Liver (tissue), 9 donors: ENCODE results near the gene RAP1GAP2. TPM values are rescaled to one million over a fixed set of nuclear protein-coding genes. Genes with fewer than 3 reads are reported as not detected.

Experiments
- DNase-seq: peaks from one replicate; pipeline ENCODE4 v3.0.0-alpha.2; 2017; ENCODE audit warnings: low spot score
- H3K27ac ChIP-seq, 2 donors: one replicate each; pipeline ENCODE4 v1.7.0; 2013; ENCODE audit warnings: inconsistent platforms in 2 of 2, low read length in 2 of 2, control low read depth in 1 of 2, low read depth in 1 of 2, mild to moderate bottlenecking in 1 of 2
- H3K27me3 ChIP-seq, 4 donors: one replicate each; pipeline versions ENCODE4 v1.6.1 to v1.7.0; 2013; ENCODE audit warnings: low read length in 3 of 4, inconsistent platforms in 1 of 4, mild to moderate bottlenecking in 1 of 4, moderate library complexity in 1 of 4; ENCODE audit not compliant: control insufficient read depth in 4 of 4, insufficient read depth in 4 of 4
- H3K36me3 ChIP-seq, 4 donors: one replicate each; pipeline versions ENCODE4 v1.6.1 to v1.7.0; 2013; ENCODE audit warnings: low read length in 3 of 4, mild to moderate bottlenecking in 3 of 4, low read depth in 1 of 4, moderate library complexity in 1 of 4; ENCODE audit not compliant: control insufficient read depth in 4 of 4, insufficient read depth in 3 of 4
- H3K4me1 ChIP-seq, 4 donors: one replicate each; pipeline versions ENCODE4 v1.6.1 to v1.7.0; 2013; ENCODE audit warnings: low read length in 3 of 4, mild to moderate bottlenecking in 3 of 4, moderate library complexity in 1 of 4; ENCODE audit not compliant: control insufficient read depth in 4 of 4, insufficient read depth in 4 of 4
- H3K4me3 ChIP-seq, 3 donors: one replicate each; pipeline versions ENCODE4 v1.6.1 to v1.7.0; 2013; ENCODE audit warnings: low read length in 3 of 3, control low read depth in 1 of 3, low read depth in 1 of 3, mild to moderate bottlenecking in 1 of 3
- H3K9ac ChIP-seq, 2 donors: one replicate each; pipeline ENCODE4 v1.7.0; 2013; ENCODE audit warnings: low read length in 2 of 2, mild to moderate bottlenecking in 2 of 2, moderate library complexity in 2 of 2, control low read depth in 1 of 2, low read depth in 1 of 2
- H3K9me3 ChIP-seq, 4 donors: one replicate each; pipeline versions ENCODE4 v1.6.1 to v1.7.0; 2013; ENCODE audit warnings: low read length in 3 of 4; ENCODE audit not compliant: control insufficient read depth in 4 of 4
- FOXA1 ChIP-seq: IDR thresholded peaks from 2 replicates; pipeline ENCODE4 v1.6.1; 2016; ENCODE audit warnings: antibody characterized with exemption
- FOXA2 ChIP-seq: IDR thresholded peaks from 2 replicates; pipeline ENCODE4 v1.6.1; 2016; ENCODE audit warnings: antibody characterized with exemption
- GABPA ChIP-seq, 2 donors: IDR thresholded peaks in 1 of 2; conservative IDR thresholded peaks in 1 of 2; 2 replicates each; pipeline ENCODE4 v1.6.1; 2016; ENCODE audit warnings: antibody characterized with exemption in 2 of 2, mild to moderate bottlenecking in 1 of 2, moderate library complexity in 1 of 2
- HNF4A ChIP-seq, 2 donors: conservative IDR thresholded peaks; 2 replicates each; pipeline ENCODE4 v1.6.1; 2016; ENCODE audit warnings: antibody characterized with exemption in 2 of 2, mild to moderate bottlenecking in 2 of 2
- HNF4G ChIP-seq: IDR thresholded peaks from 2 replicates; pipeline ENCODE4 v1.6.1; 2016; ENCODE audit warnings: antibody characterized with exemption
- MAX ChIP-seq: IDR thresholded peaks from 2 replicates; pipeline ENCODE4 v1.6.1; 2016; ENCODE audit warnings: antibody characterized with exemption
- RAD21 ChIP-seq, 2 donors: IDR thresholded peaks; 2 replicates each; pipeline ENCODE4 v1.6.1; 2016; ENCODE audit warnings: antibody characterized with exemption in 2 of 2, mild to moderate bottlenecking in 2 of 2
- RXRA ChIP-seq, 2 donors: IDR thresholded peaks; 2 replicates each; pipeline ENCODE4 v1.6.1; 2017 to 2018; ENCODE audit warnings: antibody characterized with exemption in 2 of 2, mild to moderate bottlenecking in 1 of 2
- SP1 ChIP-seq: IDR thresholded peaks from 2 replicates; pipeline ENCODE4 v1.6.1; 2018; ENCODE audit warnings: antibody characterized with exemption, mild to moderate bottlenecking
- TAF1 ChIP-seq: conservative IDR thresholded peaks from 2 replicates; pipeline ENCODE4 v1.6.1; 2016; ENCODE audit warnings: antibody characterized with exemption, mild to moderate bottlenecking
- WGBS: extraction: QIAGEN DNeasy Blood & Tissue Kit; methylation state at CpG from one replicate; pipeline ENCODE4 v1.1.7; 2013; 5-methylcytosine and 5-hydroxymethylcytosine counted together
- polyA plus RNA-seq, 2 donors: library from polyadenylated mRNA; stranded (reverse) in 1 of 2; unstranded in 1 of 2; fragments of 200-250 nt in 1 of 2; fragments of >200 nt in 1 of 2; fragmentation: Nextera tagmentation in 1 of 2; extraction: Ambion mirVana in 1 of 2; gene quantifications; one replicate each; pipeline versions ENCODE4 v1.2.1 to v1.2.3, GENCODE V29; 2013 to 2015
- total RNA-seq, 2 donors: library from RNA; depleted of rRNA; stranded (reverse); fragments of >200 nt; gene quantifications; one replicate each; pipeline ENCODE4 v1.2.3, GENCODE V29; 2014
- TF ChIP-seq, protein P1 (sequence below): IDR thresholded peaks from 2 replicates; pipeline ENCODE4 v1.6.1; 2016; ENCODE audit warnings: antibody characterized with exemption
- TF ChIP-seq, protein P2 (sequence below): fragments of 150-350 bp; IDR thresholded peaks from 2 replicates; pipeline ENCODE4 v1.5.1; 2017; ENCODE audit warnings: improper control_type of control experiment, low read depth, low read length; ENCODE audit not compliant: missing input control
- donor health status: healthy.
- donor health status: healthy.
- donor health status: healthy.
- donor health status: healthy.
- donor health status: healthy.

RAP1GAP2 gene
- total and polyA plus RNA-seq, 4 donors, result 0.56 to 1.7 (median 1.1) TPM

DNA sequence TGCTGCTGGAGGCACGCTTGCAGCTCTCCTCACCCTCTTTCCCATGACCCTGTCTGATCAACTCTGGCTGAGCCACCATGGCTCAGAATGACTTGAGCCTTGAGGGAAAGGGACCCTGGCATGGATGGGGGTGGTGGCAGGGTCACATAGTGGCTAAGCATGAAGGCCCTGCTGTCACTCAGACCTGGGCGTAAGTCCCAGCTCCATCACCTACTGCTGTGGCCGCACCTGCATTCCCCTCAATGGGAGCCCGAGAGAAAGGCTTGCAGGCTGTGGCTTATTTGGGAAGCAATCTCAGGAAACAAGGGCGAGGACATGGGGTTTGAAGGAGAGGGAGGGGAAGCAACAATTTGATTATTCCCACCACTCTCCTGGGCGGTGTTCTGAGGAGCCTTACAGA, 17.7 kb upstream of the RAP1GAP2 start (continued):
- TF ChIP-seq GABPA (IDR thresholded peaks at IDR 0.05 in 1 of 2, conservative IDR thresholded peaks at IDR 0.05 in 1 of 2), result no peak
- TF ChIP-seq, protein P1, sequence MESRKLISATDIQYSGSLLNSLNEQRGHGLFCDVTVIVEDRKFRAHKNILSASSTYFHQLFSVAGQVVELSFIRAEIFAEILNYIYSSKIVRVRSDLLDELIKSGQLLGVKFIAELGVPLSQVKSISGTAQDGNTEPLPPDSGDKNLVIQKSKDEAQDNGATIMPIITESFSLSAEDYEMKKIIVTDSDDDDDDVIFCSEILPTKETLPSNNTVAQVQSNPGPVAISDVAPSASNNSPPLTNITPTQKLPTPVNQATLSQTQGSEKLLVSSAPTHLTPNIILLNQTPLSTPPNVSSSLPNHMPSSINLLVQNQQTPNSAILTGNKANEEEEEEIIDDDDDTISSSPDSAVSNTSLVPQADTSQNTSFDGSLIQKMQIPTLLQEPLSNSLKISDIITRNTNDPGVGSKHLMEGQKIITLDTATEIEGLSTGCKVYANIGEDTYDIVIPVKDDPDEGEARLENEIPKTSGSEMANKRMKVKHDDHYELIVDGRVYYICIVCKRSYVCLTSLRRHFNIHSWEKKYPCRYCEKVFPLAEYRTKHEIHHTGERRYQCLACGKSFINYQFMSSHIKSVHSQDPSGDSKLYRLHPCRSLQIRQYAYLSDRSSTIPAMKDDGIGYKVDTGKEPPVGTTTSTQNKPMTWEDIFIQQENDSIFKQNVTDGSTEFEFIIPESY, result no peak
- TF ChIP-seq SP1, result no peak
- TF ChIP-seq, protein P2, sequence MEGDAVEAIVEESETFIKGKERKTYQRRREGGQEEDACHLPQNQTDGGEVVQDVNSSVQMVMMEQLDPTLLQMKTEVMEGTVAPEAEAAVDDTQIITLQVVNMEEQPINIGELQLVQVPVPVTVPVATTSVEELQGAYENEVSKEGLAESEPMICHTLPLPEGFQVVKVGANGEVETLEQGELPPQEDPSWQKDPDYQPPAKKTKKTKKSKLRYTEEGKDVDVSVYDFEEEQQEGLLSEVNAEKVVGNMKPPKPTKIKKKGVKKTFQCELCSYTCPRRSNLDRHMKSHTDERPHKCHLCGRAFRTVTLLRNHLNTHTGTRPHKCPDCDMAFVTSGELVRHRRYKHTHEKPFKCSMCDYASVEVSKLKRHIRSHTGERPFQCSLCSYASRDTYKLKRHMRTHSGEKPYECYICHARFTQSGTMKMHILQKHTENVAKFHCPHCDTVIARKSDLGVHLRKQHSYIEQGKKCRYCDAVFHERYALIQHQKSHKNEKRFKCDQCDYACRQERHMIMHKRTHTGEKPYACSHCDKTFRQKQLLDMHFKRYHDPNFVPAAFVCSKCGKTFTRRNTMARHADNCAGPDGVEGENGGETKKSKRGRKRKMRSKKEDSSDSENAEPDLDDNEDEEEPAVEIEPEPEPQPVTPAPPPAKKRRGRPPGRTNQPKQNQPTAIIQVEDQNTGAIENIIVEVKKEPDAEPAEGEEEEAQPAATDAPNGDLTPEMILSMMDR, result no peak

DNA sequence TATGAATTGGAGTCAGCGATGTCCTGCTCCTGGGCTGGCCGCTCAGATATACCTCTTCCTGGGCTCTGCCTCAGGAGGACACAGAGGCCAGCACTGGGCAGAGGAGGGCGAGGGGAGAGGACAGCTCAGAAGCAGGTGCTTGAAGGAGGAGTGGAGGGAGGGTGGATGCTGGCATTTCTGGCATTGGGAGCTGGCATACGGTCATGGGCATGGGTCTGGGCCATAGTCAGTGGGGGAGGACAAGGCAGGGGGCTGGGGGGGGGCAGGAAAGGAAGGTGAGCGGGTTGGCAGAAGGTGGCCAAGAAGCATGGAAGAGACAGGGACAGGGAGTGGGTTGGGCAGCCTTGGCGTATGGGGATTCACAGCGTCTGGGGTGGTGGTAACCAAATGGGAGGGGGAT, 16.7 kb upstream of the RAP1GAP2 start:
- Histone ChIP-seq H3K4me3 (no peak overlapping the region), H3K4me1 (peaks cover 0 to 7% (median 5%) of the 10 kb centered on the region in 4 donors), H3K9ac (no peak overlapping the region), H3K9me3 (no peaks in the 10 kb centered on the region), H3K27ac (no peak overlapping the region), H3K27me3 (peaks cover 0 to 4% (median 2%) of the 10 kb centered on the region in 4 donors), H3K36me3 (no peaks in the 10 kb centered on the region)
- WGBS, result 84% methylated on average over 7 of the region's 7 CpGs
- DNase-seq, result no peak
- TF ChIP-seq FOXA2 (no peak), HNF4G (no peak), MAX (no peak), RXRA (IDR thresholded peaks at IDR 0.05) (no peak), FOXA1 (no peak), RAD21 (IDR thresholded peaks at IDR 0.05) (no peak), GABPA (IDR thresholded peaks at IDR 0.05 in 1 of 2, conservative IDR thresholded peaks at IDR 0.05 in 1 of 2) (no peak)
- TF ChIP-seq, protein P2, result no peak

- no peak for DNase-seq
- TF ChIP-seq GABPA (IDR thresholded peaks at IDR 0.05 in 1 of 2, conservative IDR thresholded peaks at IDR 0.05 in 1 of 2), result no peak
- no peak for TF ChIP-seq HNF4A (conservative IDR thresholded peaks at IDR 0.05)
- no peak for TF ChIP-seq TAF1
- TF ChIP-seq SP1, result no peak
- Histone ChIP-seq H3K4me1 (peaks cover 0 to 7% (median 5%) of the 10 kb centered on the region in 4 donors), H3K4me3 (no peak overlapping the region), H3K27me3 (peaks cover 0 to 4% (median 2%) of the 10 kb centered on the region in 4 donors), H3K36me3 (no peaks in the 10 kb centered on the region), H3K9me3 (no peaks in the 10 kb centered on the region), H3K9ac (no peak overlapping the region), H3K27ac (no peak overlapping the region)
- WGBS, result 77% methylated on average over 12 of the region's 12 CpGs
Measured at GRCh38 chr17:2780256-2780655, 16.0 kb upstream of the RAP1GAP2 start.
